GM23338 (cell line): ENCODE results near the gene MRPS27. TPM values are rescaled to one million over a fixed set of nuclear protein-coding genes. Genes with fewer than 3 reads are reported as not detected.

Experiments
- ATAC-seq: fragments of 200-7000 bp; cut with Tn5 transposase; 3 replicates; pipeline ENCODE4 v1.9.1; 2020
- DNase-seq: peaks from one replicate; pipeline ENCODE4 v3.0.0-alpha.2; 2015; ENCODE audit warnings: low spot score
- H2AFZ ChIP-seq: fragments of 200-600 bp; sonication (generic); 2 replicates; pipeline ENCODE4 v1.8.0; 2016; ENCODE audit warnings: antibody characterized with exemption, mild to moderate bottlenecking, moderate library complexity
- H3F3A ChIP-seq: fragments of 200-600 bp; sonication (generic); replicated peaks from 2 replicates; pipeline ENCODE4 v1.8.0; 2017; ENCODE audit warnings: antibody characterized with exemption, mixed run types, low read depth
- H3K27ac ChIP-seq: fragments of 200-600 bp; sonication (generic); 2 replicates; pipeline ENCODE4 v1.6.1; 2016; ENCODE audit warnings: low read depth
- H3K27me3 ChIP-seq: fragments of 200-600 bp; sonication (generic); 2 replicates; pipeline ENCODE4 v1.8.0; 2016; ENCODE audit warnings: mild to moderate bottlenecking, mixed run types, moderate library complexity; ENCODE audit not compliant: insufficient read depth
- H3K36me3 ChIP-seq: fragments of 200-600 bp; sonication (generic); 2 replicates; pipeline ENCODE4 v1.8.0; 2016; ENCODE audit warnings: mild to moderate bottlenecking; ENCODE audit not compliant: insufficient read depth
- H3K4me1 ChIP-seq: fragments of 200-600 bp; sonication (generic); 2 replicates; pipeline ENCODE4 v1.8.0; 2016; ENCODE audit warnings: mild to moderate bottlenecking, moderate library complexity; ENCODE audit not compliant: insufficient read depth
- H3K4me2 ChIP-seq: fragments of 200-600 bp; sonication (generic); 2 replicates; pipeline ENCODE4 v1.7.1; 2017; ENCODE audit warnings: mixed run types
- H3K4me3 ChIP-seq: fragments of 200-600 bp; sonication (generic); 2 replicates; pipeline ENCODE4 v1.6.1; 2016; ENCODE audit warnings: mixed run types
- H3K79me2 ChIP-seq: fragments of 200-600 bp; sonication (generic); replicated peaks from 2 replicates; pipeline ENCODE4 v1.8.0; 2017; ENCODE audit warnings: mild to moderate bottlenecking; ENCODE audit not compliant: insufficient read depth
- H3K9me2 ChIP-seq: fragments of 200-600 bp; sonication (generic); 2 replicates; pipeline ENCODE4 v1.8.0; 2017; ENCODE audit not compliant: insufficient read depth
- H4K20me1 ChIP-seq: fragments of 200-600 bp; sonication (generic); replicated peaks from 2 replicates; pipeline ENCODE4 v1.8.0; 2017; ENCODE audit warnings: mild to moderate bottlenecking; ENCODE audit not compliant: insufficient read depth
- H3K27ac Mint-ChIP-seq: 2 replicates; pipeline ENCODE4 v1.8.0; 2020; ENCODE audit warnings: inconsistent platforms, mild to moderate bottlenecking, moderate library complexity, mixed read lengths
- H3K27me3 Mint-ChIP-seq: 3 replicates; pipeline ENCODE4 v1.8.0; 2022; ENCODE audit warnings: low read depth, mild to moderate bottlenecking, moderate library complexity, mixed read lengths, inconsistent platforms; ENCODE audit not compliant: insufficient read depth, poor library complexity
- H3K36me3 Mint-ChIP-seq: 3 replicates; pipeline ENCODE4 v1.8.0; 2021; ENCODE audit warnings: low read depth, mild to moderate bottlenecking, inconsistent platforms, moderate library complexity, mixed read lengths
- H3K4me1 Mint-ChIP-seq: 3 replicates; pipeline ENCODE4 v1.8.0; 2020; ENCODE audit warnings: mild to moderate bottlenecking, inconsistent platforms, mixed read lengths
- H3K4me3 Mint-ChIP-seq: 3 replicates; pipeline ENCODE4 v1.8.0; 2021; ENCODE audit warnings: moderate library complexity, mild to moderate bottlenecking, inconsistent platforms, mixed read lengths
- H3K9me3 Mint-ChIP-seq: 3 replicates; pipeline ENCODE4 v1.8.0; 2020; ENCODE audit warnings: moderate library complexity, mild to moderate bottlenecking, inconsistent platforms, mixed read lengths
- CREB1 ChIP-seq: fragments of 250-450 bp; sonication (Bioruptor Pico); IDR thresholded peaks from 2 replicates; pipeline ENCODE4 v1.5.0; 2020; ENCODE audit warnings: low read depth, mild to moderate bottlenecking, moderate library complexity
- ETS1 ChIP-seq: IDR thresholded peaks from 2 replicates; pipeline ENCODE4 v1.6.1; 2016; ENCODE audit warnings: antibody characterized with exemption
- EZH2 ChIP-seq: fragments of 200-600 bp; sonication (generic); IDR thresholded peaks from one replicate; pipeline ENCODE4 v1.8.0; 2017; ENCODE audit warnings: antibody characterized with exemption, mild to moderate bottlenecking, low read depth; ENCODE audit not compliant: unreplicated experiment
- EZH2phosphoT487 ChIP-seq: fragments of 200-600 bp; sonication (generic); IDR thresholded peaks from one replicate; pipeline ENCODE4 v1.8.1; 2018; ENCODE audit warnings: antibody characterized with exemption; ENCODE audit not compliant: unreplicated experiment
- JUNB ChIP-seq: IDR thresholded peaks from one replicate; pipeline ENCODE4 v1.6.1; 2016; ENCODE audit warnings: antibody characterized with exemption; ENCODE audit not compliant: unreplicated experiment
- NANOG ChIP-seq: IDR thresholded peaks from 2 replicates; pipeline ENCODE4 v1.6.1; 2016; ENCODE audit warnings: antibody characterized with exemption, borderline replicate concordance
- POLR2AphosphoS5 ChIP-seq: IDR thresholded peaks from 2 replicates; pipeline ENCODE4 v1.6.1; 2016; ENCODE audit warnings: antibody characterized with exemption, low read depth
- REST ChIP-seq: IDR thresholded peaks from one replicate; pipeline ENCODE4 v1.6.1; 2018; ENCODE audit warnings: antibody characterized with exemption; ENCODE audit not compliant: unreplicated experiment
- STAT1 ChIP-seq: IDR thresholded peaks from one replicate; pipeline ENCODE4 v1.6.1; 2016; ENCODE audit warnings: antibody characterized with exemption; ENCODE audit not compliant: unreplicated experiment
- ZNF114 ChIP-seq: fragments of 250-450 bp; sonication (Bioruptor Pico); IDR thresholded peaks from 2 replicates; pipeline ENCODE4 v1.5.0; 2020; ENCODE audit warnings: mild to moderate bottlenecking, moderate library complexity
- ZNF331 ChIP-seq: fragments of 250-450 bp; sonication (Bioruptor Pico); IDR thresholded peaks from 2 replicates; pipeline ENCODE4 v1.5.0; 2020; ENCODE audit warnings: low read depth, mild to moderate bottlenecking, moderate library complexity
- polyA plus RNA-seq: library from polyadenylated mRNA; unstranded; fragments of >200 nt; fragmentation: Nextera tagmentation; extraction: Ambion mirVana; gene quantifications from 2 replicates; pipeline ENCODE4 v1.2.1, GENCODE V29; 2016
- total RNA-seq: library from RNA; depleted of rRNA; stranded (reverse); fragments of >200 nt; shearing (Covaris generic); gene quantifications from 2 replicates; pipeline ENCODE4 v1.2.3, GENCODE V29; 2014
- TF ChIP-seq, protein P1 (sequence below), 2 experiments: fragments of 200-600 bp in 1 of 2; sonication (generic) in 1 of 2; conservative IDR thresholded peaks; 2 replicates each; pipeline versions ENCODE4 v1.5.1 to v1.6.1; 2016 to 2017; ENCODE audit warnings: antibody characterized with exemption in 2 of 2, low read depth in 2 of 2, mild to moderate bottlenecking in 2 of 2, moderate library complexity in 1 of 2
- TF ChIP-seq, protein P2 (sequence below): fragments of 250-450 bp; sonication (Bioruptor Pico); IDR thresholded peaks from 2 replicates; pipeline ENCODE4 v1.5.0; 2020; ENCODE audit warnings: mild to moderate bottlenecking, moderate library complexity

MRPS27 gene
- total and polyA plus RNA-seq, 2 experiments from 2014 or later, result 53.2 to 141 TPM

DNA sequence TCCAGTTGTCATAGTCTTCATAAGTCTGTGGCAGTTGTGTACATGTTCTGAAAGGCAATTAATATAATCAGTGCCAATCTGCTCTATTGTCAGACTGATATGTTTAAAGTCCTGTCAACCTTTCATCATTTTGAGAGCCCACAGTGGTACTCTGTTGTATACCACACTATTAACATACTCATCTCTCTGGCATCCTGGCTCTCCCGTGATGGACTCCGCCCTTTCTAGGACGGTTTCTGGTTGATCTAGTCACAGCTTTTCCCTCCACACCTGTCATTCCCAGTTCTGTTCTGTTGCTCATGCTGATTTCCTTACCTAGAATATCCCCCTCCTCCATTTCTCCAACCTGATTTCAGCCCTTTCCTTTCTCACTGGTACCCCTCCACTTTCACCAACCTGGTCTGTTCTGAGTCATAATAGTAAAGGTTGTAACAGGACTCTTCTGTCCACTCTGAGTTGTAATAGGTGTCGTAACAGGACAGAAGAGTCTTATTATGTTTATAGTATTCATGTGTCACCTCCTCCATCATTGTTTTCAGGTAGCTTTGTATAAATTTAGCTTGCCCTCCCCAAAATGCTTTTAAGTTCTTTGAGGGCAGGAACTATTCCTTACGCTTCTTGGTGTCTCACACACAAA is 4.3 kb upstream of the MRPS27 start:
- Histone ChIP-seq H3K27me3 (no peaks in the 10 kb centered on the region), H3K4me1 (peaks cover 3% of the 10 kb centered on the region; the same call in 1 of the 2 replicates), H2AFZ (no peak overlapping the region), H4K20me1 (no peaks in the 10 kb centered on the region; the same call in 1 of the 2 replicates), H3K9me2 (no peaks in the 10 kb centered on the region), H3K27ac (no peak overlapping the region), H3K4me3 (no peak overlapping the region), H3F3A (no peaks in the 10 kb centered on the region), H3K79me2 (peaks cover 14% of the 10 kb centered on the region), H3K36me3 (0 out of 2 replicates have a peak, but pooled peaks cover 4% of the 10 kb centered on the region), H3K4me2 (no peak overlapping the region)
- H3K27me3 Mint-ChIP-seq, result peaks cover 7% of the 10 kb centered on the region
- DNase-seq (no peak), ATAC-seq (no peak)
- H3K4me3 Mint-ChIP-seq, result no peak overlapping the region
- H3K9me3 Mint-ChIP-seq, result no peaks in the 10 kb centered on the region
- no peak overlapping the region for H3K27ac Mint-ChIP-seq
- TF ChIP-seq CREB1 (CRISPR knock-in tag) (no peak), STAT1 (no peak), JUNB (no peak), ETS1 (no peak), REST (no peak), EZH2phosphoT487 (no peak), POLR2AphosphoS5 (no peak), EZH2 (no peak), NANOG (no peak), ZNF331 (CRISPR knock-in tag) (no peak), ZNF114 (CRISPR knock-in tag) (no peak)
- TF ChIP-seq, protein P1, sequence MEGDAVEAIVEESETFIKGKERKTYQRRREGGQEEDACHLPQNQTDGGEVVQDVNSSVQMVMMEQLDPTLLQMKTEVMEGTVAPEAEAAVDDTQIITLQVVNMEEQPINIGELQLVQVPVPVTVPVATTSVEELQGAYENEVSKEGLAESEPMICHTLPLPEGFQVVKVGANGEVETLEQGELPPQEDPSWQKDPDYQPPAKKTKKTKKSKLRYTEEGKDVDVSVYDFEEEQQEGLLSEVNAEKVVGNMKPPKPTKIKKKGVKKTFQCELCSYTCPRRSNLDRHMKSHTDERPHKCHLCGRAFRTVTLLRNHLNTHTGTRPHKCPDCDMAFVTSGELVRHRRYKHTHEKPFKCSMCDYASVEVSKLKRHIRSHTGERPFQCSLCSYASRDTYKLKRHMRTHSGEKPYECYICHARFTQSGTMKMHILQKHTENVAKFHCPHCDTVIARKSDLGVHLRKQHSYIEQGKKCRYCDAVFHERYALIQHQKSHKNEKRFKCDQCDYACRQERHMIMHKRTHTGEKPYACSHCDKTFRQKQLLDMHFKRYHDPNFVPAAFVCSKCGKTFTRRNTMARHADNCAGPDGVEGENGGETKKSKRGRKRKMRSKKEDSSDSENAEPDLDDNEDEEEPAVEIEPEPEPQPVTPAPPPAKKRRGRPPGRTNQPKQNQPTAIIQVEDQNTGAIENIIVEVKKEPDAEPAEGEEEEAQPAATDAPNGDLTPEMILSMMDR (conservative IDR thresholded peaks at IDR 0.05; ENCODE audit: low read depth in 2 of 2), result no peak
- TF ChIP-seq, protein P2, sequence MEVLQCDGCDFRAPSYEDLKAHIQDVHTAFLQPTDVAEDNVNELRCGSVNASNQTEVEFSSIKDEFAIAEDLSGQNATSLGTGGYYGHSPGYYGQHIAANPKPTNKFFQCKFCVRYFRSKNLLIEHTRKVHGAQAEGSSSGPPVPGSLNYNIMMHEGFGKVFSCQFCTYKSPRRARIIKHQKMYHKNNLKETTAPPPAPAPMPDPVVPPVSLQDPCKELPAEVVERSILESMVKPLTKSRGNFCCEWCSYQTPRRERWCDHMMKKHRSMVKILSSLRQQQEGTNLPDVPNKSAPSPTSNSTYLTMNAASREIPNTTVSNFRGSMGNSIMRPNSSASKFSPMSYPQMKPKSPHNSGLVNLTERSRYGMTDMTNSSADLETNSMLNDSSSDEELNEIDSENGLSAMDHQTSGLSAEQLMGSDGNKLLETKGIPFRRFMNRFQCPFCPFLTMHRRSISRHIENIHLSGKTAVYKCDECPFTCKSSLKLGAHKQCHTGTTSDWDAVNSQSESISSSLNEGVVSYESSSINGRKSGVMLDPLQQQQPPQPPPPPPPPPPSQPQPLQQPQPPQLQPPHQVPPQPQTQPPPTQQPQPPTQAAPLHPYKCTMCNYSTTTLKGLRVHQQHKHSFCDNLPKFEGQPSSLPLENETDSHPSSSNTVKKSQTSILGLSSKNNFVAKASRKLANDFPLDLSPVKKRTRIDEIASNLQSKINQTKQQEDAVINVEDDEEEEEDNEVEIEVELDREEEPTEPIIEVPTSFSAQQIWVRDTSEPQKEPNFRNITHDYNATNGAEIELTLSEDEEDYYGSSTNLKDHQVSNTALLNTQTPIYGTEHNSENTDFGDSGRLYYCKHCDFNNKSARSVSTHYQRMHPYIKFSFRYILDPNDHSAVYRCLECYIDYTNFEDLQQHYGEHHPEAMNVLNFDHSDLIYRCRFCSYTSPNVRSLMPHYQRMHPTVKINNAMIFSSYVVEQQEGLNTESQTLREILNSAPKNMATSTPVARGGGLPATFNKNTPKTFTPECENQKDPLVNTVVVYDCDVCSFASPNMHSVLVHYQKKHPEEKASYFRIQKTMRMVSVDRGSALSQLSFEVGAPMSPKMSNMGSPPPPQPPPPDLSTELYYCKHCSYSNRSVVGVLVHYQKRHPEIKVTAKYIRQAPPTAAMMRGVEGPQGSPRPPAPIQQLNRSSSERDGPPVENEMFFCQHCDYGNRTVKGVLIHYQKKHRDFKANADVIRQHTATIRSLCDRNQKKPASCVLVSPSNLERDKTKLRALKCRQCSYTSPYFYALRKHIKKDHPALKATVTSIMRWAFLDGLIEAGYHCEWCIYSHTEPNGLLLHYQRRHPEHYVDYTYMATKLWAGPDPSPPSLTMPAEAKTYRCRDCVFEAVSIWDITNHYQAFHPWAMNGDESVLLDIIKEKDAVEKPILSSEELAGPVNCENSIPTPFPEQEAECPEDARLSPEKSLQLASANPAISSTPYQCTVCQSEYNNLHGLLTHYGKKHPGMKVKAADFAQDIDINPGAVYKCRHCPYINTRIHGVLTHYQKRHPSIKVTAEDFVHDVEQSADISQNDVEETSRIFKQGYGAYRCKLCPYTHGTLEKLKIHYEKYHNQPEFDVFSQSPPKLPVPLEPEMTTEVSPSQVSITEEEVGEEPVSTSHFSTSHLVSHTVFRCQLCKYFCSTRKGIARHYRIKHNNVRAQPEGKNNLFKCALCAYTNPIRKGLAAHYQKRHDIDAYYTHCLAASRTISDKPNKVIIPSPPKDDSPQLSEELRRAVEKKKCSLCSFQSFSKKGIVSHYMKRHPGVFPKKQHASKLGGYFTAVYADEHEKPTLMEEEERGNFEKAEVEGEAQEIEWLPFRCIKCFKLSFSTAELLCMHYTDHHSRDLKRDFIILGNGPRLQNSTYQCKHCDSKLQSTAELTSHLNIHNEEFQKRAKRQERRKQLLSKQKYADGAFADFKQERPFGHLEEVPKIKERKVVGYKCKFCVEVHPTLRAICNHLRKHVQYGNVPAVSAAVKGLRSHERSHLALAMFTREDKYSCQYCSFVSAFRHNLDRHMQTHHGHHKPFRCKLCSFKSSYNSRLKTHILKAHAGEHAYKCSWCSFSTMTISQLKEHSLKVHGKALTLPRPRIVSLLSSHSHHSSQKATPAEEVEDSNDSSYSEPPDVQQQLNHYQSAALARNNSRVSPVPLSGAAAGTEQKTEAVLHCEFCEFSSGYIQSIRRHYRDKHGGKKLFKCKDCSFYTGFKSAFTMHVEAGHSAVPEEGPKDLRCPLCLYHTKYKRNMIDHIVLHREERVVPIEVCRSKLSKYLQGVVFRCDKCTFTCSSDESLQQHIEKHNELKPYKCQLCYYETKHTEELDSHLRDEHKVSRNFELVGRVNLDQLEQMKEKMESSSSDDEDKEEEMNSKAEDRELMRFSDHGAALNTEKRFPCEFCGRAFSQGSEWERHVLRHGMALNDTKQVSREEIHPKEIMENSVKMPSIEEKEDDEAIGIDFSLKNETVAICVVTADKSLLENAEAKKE (CRISPR knock-in tag), result no peak
- H3K36me3 Mint-ChIP-seq, result peaks cover 37% of the 10 kb centered on the region
- H3K4me1 Mint-ChIP-seq, result peaks cover 16% of the 10 kb centered on the region
